AG09309 (cell line): ENCODE measurements around the gene DNAI2.

ENCODE experiments used
- DNase-seq: peaks from one replicate; pipeline ENCODE4 v3.0.0-alpha.2; 2010; ENCODE audit warnings: low read depth
- H3K4me3 ChIP-seq: 2 replicates; pipeline ENCODE4 v1.5.1; 2011; ENCODE audit warnings: mild to moderate bottlenecking, low read depth, low read length, moderate library complexity; ENCODE audit not compliant: control insufficient read depth
- TF ChIP-seq, protein P1 (sequence below): IDR thresholded peaks from 2 replicates; pipeline ENCODE4 v1.5.1; 2011; ENCODE audit warnings: mild to moderate bottlenecking, low read depth, low read length, inconsistent platforms; ENCODE audit not compliant: insufficient read depth, control insufficient read depth; ENCODE audit errors: missing control alignments

DNAI2 gene

DNA sequence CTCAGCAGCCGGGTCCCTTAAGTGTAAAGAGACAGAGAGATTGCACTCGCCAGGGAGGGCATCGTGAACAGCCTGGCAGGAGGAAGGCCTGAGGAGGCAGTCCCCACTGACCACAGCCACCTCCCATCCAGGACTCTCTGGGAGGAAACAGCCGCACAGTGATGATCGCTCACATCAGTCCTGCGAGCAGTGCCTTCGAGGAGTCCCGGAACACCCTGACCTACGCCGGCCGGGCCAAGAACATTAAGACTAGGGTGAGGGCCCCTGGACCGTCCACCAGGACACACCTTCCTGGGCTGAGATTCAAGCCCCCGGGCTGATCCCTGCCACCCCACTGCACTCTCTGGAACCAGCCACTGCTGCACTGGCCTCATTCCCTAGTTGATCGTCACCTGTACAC, 73.6 kb downstream of the DNAI2 start:
- DNase-seq, result no peak
- TF ChIP-seq, protein P1, sequence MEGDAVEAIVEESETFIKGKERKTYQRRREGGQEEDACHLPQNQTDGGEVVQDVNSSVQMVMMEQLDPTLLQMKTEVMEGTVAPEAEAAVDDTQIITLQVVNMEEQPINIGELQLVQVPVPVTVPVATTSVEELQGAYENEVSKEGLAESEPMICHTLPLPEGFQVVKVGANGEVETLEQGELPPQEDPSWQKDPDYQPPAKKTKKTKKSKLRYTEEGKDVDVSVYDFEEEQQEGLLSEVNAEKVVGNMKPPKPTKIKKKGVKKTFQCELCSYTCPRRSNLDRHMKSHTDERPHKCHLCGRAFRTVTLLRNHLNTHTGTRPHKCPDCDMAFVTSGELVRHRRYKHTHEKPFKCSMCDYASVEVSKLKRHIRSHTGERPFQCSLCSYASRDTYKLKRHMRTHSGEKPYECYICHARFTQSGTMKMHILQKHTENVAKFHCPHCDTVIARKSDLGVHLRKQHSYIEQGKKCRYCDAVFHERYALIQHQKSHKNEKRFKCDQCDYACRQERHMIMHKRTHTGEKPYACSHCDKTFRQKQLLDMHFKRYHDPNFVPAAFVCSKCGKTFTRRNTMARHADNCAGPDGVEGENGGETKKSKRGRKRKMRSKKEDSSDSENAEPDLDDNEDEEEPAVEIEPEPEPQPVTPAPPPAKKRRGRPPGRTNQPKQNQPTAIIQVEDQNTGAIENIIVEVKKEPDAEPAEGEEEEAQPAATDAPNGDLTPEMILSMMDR, result no peak
- H3K4me3 ChIP-seq, result no peak overlapping the region

DNA sequence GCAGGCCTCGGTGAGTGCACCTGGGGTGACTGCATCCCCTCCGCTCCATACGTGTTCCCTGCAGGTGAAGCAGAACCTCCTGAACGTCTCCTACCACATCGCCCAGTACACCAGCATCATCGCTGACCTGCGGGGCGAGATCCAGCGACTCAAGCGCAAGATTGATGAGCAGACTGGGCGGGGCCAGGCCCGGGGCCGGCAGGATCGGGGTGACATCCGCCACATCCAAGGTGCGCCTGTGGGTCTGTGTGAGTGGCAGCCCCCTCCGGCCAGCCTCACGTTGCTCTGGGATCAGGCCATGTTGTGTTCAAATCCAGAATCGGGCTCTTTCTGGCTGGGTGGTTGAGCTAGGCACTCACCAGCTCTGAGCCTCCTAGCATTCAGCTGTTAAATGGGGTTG, 75.1 kb downstream of the DNAI2 start:
- TF ChIP-seq, protein P1, result no peak
- DNase-seq, result no peak
- H3K4me3 ChIP-seq, result no peak overlapping the region

DNA sequence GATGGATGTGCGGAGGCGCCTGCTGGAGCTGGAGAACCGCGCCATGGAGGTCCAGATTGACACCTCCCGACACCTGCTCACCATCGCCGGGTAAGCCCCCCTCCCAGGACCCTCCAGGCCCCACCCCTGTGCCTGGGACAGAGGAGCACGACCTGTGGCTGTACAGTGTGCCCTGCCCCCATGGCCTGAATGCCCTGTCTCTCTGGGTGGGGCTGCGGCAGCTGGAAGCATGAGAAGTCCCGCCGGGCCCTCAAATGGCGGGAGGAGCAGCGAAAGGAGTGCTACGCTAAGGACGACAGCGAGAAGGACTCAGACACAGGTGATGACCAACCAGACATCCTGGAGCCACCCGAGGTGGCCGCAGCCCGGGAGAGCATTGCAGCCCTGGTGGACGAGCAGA, 76.5 kb downstream of the DNAI2 start:
- H3K4me3 ChIP-seq, result no peak overlapping the region
- TF ChIP-seq, protein P1, result no peak
- DNase-seq, result no peak

DNA sequence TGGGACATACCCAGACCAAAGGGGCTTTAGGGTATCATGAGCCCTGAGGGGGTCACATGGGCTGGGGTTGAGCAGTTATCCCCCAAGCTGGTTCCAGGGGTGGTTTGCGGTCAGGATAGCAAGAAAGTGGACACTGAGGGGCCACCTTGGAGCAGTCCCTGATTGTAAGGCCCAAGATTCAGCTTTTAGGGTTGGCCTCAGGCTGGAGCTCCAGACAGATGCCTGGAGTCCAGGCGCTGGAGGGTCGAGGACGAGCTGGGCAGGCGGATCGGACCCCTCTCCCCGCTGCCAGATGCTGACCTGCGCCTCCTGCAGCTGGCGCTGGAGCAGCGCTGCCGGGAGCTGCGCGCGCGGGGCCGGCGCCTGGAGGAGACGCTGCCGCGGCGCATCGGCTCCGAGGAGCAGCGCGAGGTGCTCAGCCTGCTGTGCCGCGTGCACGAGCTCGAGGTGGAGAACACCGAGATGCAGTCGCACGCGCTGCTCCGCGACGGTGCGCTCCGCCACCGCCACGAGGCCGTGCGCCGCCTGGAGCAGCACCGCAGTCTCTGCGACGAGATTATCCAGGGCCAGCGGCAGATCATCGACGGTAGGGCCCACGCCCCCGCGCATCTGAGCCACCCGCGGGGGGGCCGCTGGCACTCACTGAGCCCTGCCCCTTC, 77.6 kb downstream of the DNAI2 start:
- TF ChIP-seq, protein P1, result no peak
- no peak for DNase-seq
- H3K4me3 ChIP-seq, result no peak overlapping the region

DNA sequence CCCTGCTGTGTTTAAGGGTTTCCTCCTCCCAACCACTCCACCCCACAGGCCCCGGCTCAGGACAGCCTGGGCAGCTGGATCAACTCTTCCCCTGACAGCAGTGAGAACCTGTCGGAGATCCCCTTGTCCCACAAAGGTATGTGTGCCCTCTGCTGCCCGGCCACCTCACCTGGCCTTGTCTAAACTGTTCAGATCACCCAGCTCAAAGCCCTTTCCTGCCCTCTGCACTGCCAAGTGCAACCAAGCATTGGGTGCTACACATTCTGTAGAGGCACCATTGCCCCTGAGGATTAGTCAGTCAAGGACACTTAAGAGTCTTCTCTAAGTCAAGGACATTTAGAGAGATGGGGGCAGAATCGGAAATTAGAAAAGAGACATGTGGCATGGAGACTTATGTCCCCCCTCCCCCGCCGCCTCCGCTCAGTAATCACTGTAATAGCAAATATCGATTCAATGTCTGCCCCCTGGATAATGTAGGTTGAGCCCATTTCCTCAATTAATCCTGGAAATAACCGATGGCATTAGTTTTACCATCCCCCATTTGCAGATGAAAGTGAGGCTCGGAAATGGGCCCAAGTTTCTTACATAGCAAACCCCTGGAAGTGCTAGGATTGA, 79.5 kb downstream of the DNAI2 start:
- DNase-seq, result no peak
- TF ChIP-seq, protein P1, result no peak
- no peak overlapping the region for H3K4me3 ChIP-seq

DNA sequence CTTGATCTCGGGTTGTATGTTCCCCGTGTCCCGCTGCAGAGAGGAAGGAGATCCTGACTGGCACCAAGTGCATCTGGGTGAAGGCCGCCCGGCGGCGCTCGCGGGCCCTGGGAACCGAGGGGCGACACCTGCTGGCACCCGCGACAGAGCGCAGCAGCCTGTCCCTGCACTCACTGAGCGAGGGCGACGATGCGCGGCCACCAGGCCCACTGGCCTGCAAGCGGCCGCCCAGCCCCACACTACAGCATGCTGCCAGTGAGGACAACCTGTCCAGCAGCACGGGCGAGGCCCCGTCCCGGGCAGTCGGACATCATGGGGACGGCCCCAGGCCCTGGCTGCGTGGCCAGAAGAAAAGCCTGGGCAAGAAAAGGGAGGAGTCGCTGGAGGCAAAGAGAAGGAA, 80.1 kb downstream of the DNAI2 start:
- no peak overlapping the region for H3K4me3 ChIP-seq
- no peak for DNase-seq
- TF ChIP-seq, protein P1, result no peak

DNA sequence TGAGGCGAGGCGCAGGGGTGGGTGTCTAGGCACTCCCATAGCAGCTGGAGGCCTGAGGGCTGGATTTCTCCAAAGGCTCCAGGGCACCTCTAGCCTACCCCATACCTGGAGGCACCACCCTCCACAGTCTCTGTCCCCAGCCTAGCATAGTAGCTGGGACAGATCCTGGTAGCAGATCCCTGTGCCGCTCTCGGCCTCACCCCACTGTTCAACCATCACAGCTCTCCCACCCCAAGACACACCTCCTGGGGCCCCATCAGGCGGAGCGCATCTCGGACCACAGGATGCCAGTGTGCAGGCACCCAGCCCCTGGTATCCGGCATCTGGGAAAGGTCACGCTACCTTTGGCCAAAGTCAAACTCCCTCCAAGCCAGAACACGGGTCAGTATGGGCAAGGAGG, 80.5 kb downstream of the DNAI2 start:
- H3K4me3 ChIP-seq, result no peak overlapping the region
- TF ChIP-seq, protein P1, result no peak

More for the DNA sequence above, 80.5 kb downstream of the DNAI2 start:
- DNase-seq, result no peak
